GM21526 (cell line): ENCODE results near the gene TRIM46.
"Not testable (repeated sequence)": the region's sequence is repeated elsewhere in the genome, so short reads cannot be mapped to it uniquely, and the experiment has no call there.

Experiments
- ATAC-seq: cut with Tn5 transposase; IDR thresholded peaks from one replicate; pipeline ENCODE4 v1.9.1; 2021; ENCODE audit warnings: moderate library complexity; ENCODE audit not compliant: unreplicated experiment, low FRiP score

TRIM46 gene

DNA sequence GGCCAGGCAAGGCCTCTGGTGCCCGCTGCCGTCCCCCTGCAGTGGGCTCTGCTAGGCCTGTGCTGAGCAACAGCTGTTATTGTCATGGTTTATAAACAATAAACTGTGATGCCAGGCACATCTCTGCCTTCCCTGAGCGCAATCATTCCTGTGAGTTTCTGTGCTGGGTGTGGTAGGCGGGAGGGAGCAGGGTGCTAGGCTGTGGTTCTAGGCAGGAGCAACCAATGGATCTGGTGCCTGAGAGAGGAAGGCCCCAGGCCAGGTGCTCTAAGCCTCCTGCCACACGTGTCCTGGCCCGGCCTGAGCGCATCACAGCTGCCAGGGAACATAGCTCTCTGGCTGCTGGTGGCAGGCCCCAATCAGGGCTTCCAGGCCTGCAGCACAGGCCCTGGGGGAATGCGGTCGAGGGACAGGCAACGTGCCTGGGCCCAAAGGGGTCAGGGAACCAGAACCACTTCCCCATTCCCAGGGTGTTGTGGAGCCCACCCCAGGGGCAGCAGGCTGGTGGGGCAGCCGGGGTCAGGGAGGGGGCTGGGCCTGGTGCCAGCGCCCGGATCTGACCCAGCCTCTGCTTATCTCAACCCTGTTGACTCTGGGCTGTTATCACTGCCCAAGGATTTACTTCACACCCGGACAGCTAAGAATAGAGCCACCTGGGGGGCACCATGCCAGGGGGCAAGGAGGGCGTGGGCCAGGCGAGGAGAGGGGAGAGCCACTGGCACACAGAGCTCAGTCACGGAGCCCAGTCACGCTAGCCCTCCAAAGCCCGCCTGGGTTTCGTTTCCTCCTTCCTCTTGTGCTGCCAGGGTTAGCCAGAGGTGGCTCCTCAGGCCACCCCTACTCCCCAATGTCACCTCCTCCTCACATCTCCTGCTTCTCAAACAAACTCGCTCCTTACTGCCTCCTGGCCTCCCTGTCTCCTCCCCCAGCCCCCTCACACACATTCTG lies 11.5 kb downstream of the TRIM46 start:
- peak; percentile 51 for ATAC-seq

- no peak for ATAC-seq
Measured at GRCh38 chr1:155185783-155186066, 12.1 kb downstream of the TRIM46 start.

GRCh38 chr1:155186067-155186793 lies 12.6 kb downstream of the TRIM46 start:
- no peak for ATAC-seq

DNA sequence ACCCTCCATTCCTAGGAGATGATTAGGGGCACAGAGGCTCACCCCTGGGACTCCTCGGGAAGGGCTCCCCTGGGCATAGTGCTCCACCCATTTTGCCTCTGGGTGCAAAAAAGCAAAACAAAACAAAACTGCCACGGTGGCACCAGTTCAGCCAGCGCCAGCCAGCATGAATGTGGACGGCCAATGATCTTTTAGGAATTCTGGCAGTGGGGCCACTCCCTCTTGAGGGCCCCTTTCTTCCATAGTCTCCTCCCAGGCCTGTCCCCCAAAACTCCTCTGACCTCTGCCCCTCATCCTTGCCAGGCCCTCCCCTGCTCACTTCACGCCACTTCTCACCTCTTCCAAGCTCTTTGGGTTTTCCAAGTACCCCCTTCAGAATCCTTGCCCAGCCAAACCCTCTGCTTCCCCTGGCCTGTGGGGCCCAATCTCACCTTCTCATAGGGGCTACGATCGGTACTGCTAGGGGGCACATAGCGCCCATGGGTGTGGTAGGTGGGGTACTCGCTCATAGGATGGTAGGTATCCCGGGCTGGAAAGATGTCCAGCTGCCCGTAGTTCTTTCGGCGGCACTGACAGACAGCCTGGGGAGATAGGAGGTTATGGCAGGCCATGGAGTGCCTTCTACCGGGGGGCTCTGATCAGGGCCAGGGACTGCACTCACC lies 13.3 kb downstream of the TRIM46 start:
- no peak for ATAC-seq

DNA sequence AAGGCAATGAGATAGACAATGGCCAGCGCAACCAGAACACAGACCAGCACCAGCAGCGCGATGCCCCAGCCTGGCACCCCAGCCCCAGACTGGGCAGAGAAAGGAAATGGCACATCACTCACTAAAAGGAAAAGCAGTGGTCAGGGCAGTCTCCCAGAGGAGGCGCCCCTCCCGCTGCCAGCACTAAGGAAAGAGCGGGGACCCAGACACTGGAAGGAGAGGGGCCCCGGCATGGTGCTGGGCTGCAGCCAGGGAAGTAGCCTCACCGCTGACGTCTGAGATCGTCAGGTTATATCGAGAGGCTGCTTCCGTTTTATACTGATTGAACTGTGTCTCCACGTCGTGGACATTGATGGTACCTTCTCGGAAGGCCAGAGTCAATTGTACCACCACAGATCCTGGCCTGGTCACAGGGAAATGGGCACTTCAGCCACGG lies 13.8 kb downstream of the TRIM46 start:
- no peak for ATAC-seq

DNA sequence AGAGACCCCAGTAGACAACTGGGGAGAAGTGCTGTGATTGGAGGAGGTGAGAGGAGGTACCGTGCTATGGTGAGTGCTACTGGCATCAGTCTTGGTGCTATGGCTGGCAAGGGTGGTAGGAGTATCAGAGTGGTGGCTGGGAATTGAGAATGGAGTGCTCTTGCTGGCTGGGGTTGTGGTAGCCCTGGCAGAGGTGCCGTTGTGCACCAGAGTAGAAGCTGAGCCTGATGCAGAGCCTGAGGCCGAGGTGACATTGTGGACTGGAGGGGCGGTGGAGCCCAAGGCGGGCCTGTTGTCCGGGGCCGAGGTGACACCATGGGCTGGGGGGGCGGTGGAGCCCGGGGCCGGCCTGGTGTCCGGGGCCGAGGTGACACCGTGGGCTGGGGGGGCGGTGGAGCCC lies 14.6 kb downstream of the TRIM46 start:
- no peak for ATAC-seq

GRCh38 chr1:155189926-155190325 lies 16.3 kb downstream of the TRIM46 start:
- ATAC-seq: not testable (repeated sequence)

- no peak for ATAC-seq
Measured at GRCh38 chr1:155191904-155192303, 18.3 kb downstream of the TRIM46 start.

DNA sequence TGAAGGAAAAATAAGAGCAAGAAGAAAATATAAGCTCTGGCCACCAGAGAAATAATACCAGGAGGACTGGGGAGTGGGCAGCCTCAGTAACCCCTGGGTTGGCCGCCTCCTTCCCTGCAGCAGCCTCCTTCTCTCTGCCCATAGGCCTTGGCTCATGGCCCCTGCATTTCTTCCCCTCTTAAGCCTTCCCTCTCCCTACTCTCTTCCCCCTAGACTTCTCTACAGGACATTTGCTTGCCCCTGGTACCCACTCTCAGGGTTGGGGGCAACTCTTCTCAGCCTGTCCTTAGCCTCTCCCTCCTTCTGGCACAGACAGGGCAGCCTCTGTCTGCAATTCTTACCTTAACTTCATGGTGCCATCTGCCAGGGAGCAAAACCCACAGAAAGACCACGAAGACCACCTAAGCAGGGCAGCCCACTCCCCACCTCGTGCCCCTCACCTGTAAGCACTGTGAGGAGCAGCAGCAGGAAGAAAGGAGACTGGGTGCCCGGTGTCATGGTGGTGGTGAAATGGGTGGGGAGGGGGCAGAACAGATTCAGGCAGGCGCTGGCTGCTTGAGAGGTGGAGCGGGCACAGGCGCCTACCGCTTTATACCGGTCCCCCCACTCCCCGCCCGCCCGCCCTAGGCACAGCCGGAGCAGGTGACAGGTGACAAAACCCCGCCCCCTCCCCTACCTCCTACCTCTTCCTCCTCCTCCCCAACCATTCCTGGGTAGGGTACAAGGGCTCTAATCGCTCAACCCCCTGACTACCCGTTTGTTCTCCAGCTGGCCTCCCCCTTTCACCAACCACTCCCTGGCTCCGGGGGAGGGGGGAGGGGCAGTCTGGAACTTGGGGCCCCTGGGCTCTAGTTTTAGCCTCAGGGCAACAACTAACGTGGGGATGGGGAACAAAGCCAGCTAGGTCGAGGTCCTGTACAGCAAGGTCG lies 19.0 kb downstream of the TRIM46 start:
- no peak for ATAC-seq

DNA sequence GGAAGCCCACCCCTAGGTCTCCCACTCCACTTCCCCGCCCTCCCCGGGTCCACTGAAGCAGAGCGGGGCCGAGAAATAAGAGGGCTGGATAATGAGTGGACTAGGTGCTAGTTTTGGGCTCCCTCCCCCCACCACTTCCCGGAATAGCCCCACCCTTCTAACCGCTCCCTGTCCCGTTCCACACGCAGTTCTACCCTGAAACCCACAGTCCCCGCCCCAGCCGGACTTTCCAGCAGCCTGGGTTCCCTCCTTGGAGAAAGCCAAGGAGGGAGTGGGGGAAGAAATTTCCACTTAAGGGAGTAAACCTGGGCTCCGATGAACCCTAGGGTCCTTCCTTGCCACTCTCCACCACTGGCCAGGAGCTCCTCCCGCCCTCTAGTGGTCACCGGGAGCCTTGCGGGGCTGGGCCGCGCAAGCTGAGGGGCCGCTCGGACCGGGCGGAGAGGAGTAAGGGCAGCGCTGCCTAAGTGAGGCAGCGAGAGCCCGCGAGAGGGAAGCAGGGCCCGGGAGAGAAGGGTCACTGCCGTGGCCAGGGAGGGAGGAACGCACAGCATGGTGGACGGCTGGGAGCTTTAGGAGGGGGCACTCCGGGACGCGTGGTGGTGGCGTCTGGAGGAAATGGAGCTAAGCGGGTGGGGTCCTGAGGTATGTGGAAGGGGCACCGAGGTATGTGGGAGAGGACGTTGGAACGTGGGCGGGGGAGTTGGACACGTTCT lies 19.8 kb downstream of the TRIM46 start:
- peak; percentile 58 for ATAC-seq

GRCh38 chr1:155193991-155194240 lies 20.3 kb downstream of the TRIM46 start:
- not testable (repeated sequence) for ATAC-seq

GRCh38 chr1:155195201-155196102 lies 21.8 kb downstream of the TRIM46 start:
- no peak for ATAC-seq

- ATAC-seq: no peak
Measured at GRCh38 chr1:155196103-155196892, 22.6 kb downstream of the TRIM46 start.

DNA sequence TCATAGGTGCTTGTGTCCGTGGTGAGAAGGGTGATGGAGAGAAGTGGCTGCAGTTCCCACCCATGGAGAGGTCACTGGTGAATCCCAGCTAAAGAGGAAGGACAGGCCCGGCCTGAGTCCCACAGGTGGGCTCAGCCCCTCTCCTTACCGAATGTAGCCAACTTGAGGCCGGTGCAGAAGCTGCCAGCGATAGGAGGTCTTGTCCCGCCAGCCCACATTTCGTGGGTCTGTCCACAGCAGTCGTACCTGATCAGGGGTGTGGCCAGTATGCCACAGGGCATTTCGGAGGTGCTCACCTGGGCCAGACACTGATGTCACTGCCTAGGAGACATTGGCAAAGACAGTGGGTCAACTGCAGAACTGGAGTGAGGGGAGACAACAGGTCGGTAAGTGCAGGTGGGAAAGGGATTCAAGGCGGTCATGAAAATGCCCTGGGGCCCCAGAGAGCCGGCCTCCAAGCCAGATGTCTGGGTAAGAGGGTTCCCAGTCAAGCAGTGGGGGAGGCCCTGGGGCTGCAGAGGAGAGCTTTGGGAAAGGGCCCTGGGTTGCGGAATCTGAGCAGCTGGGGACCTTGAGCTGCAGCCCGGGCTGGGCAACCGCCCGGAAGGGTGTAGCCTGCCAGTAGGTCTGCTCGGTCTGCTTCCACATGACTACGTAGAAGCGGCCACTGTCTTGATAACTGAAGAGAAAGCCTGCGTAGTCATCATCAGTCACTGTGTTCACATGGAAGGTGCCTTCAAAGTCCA lies 23.4 kb downstream of the TRIM46 start:
- no peak for ATAC-seq

GRCh38 chr1:155197901-155198546 lies 24.4 kb downstream of the TRIM46 start:
- no peak for ATAC-seq

GRCh38 chr1:155198547-155198906 lies 24.9 kb downstream of the TRIM46 start:
- ATAC-seq: no peak

GRCh38 chr1:155199792-155200191 lies 26.1 kb downstream of the TRIM46 start:
- ATAC-seq: no peak
